HEK293T (cell line): ENCODE results near the gene ADAMTS17.

Source experiments
- CTCF ChIA-PET: fragments of 350-600 bp; formaldehyde crosslinking; extraction: SDS; loops from one replicate; lab custom pipeline; 2021; ENCODE audit warnings: antibody characterized with exemption, inconsistent platforms; lab: Yijun Ruan, JAX
- POLR2A ChIA-PET: fragments of 350-600 bp; formaldehyde crosslinking; extraction: SDS; loops from one replicate; lab custom pipeline; 2020; ENCODE audit warnings: antibody characterized with exemption, inconsistent platforms; lab: Yijun Ruan, JAX
- DNase-seq: peaks from one replicate; pipeline ENCODE4 v3.0.0; 2012; ENCODE audit warnings: mixed read lengths; ENCODE audit errors: extremely low spot score
- ARNT ChIP-seq: fragments of 450-650 bp; IDR thresholded peaks from 2 replicates; pipeline ENCODE4 v1.6.1; 2017; ENCODE audit warnings: mild to moderate bottlenecking
- BHLHE40 ChIP-seq: fragments of 450-650 bp; IDR thresholded peaks from 2 replicates; pipeline ENCODE4 v1.6.1; 2016; ENCODE audit warnings: mild to moderate bottlenecking, moderate library complexity, borderline replicate concordance
- CTBP1 ChIP-seq: fragments of 450-650 bp; IDR thresholded peaks from 2 replicates; pipeline ENCODE4 v1.6.1; 2016; ENCODE audit warnings: borderline replicate concordance
- ELF4 ChIP-seq: fragments of 450-650 bp; IDR thresholded peaks from 2 replicates; pipeline ENCODE4 v1.6.1; 2017; ENCODE audit warnings: antibody characterized with exemption
- FOXA1 ChIP-seq: fragments of 450-650 bp; IDR thresholded peaks from 2 replicates; pipeline ENCODE4 v1.6.1; 2016; ENCODE audit warnings: mild to moderate bottlenecking
- FOXK2 ChIP-seq: fragments of 450-650 bp; IDR thresholded peaks from 2 replicates; pipeline ENCODE4 v1.6.1; 2016; ENCODE audit warnings: mild to moderate bottlenecking
- FOXM1 ChIP-seq: fragments of 450-650 bp; IDR thresholded peaks from 2 replicates; pipeline ENCODE4 v1.6.1; 2017; ENCODE audit warnings: mild to moderate bottlenecking, borderline replicate concordance
- HDGF ChIP-seq: fragments of 450-650 bp; IDR thresholded peaks from 2 replicates; pipeline ENCODE4 v1.6.1; 2017; ENCODE audit warnings: antibody characterized with exemption, borderline replicate concordance
- L3MBTL2 ChIP-seq: fragments of 450-650 bp; conservative IDR thresholded peaks from 2 replicates; pipeline ENCODE4 v1.6.1; 2016; ENCODE audit warnings: mild to moderate bottlenecking
- LEF1 ChIP-seq: fragments of 450-650 bp; IDR thresholded peaks from 2 replicates; pipeline ENCODE4 v1.6.1; 2017; ENCODE audit warnings: mild to moderate bottlenecking, borderline replicate concordance
- NFRKB ChIP-seq: fragments of 450-650 bp; IDR thresholded peaks from 2 replicates; pipeline ENCODE4 v1.6.1; 2016; ENCODE audit warnings: mild to moderate bottlenecking, moderate library complexity
- SP1 ChIP-seq: fragments of 450-650 bp; IDR thresholded peaks from 2 replicates; pipeline ENCODE4 v1.6.1; 2017
- SUZ12 ChIP-seq: fragments of 450-650 bp; IDR thresholded peaks from 2 replicates; pipeline ENCODE4 v1.6.1; 2016; ENCODE audit warnings: mild to moderate bottlenecking
- TARDBP ChIP-seq: fragments of 450-650 bp; IDR thresholded peaks from 2 replicates; pipeline ENCODE4 v1.6.1; 2016
- ZNF384 ChIP-seq: fragments of 450-650 bp; IDR thresholded peaks from 2 replicates; pipeline ENCODE4 v1.6.1; 2016
- TF ChIP-seq, protein P1 (sequence below): fragments of 450-650 bp; IDR thresholded peaks from 2 replicates; pipeline ENCODE4 v1.6.1; 2016

Gene ADAMTS17

GRCh38 chr15:100097342-100098127 lies 244.2 kb downstream of the ADAMTS17 start:
- CTCF ChIA-PET, result no interaction called here

GRCh38 chr15:100096700-100097099 lies 245.1 kb downstream of the ADAMTS17 start:
- DNase-seq, result no peak
- CTCF ChIA-PET, result no interaction called here
- POLR2A ChIA-PET, result no interaction called here
- TF ChIP-seq NFRKB, result no peak
- no peak for TF ChIP-seq ARNT
- no peak for TF ChIP-seq BHLHE40
- no peak for TF ChIP-seq HDGF
- TF ChIP-seq FOXA1, result no peak
- no peak for TF ChIP-seq CTBP1

More at GRCh38 chr15:100097342-100098127, 244.2 kb downstream of the ADAMTS17 start:
- DNase-seq, result no peak
- POLR2A ChIA-PET, result no interaction called here
- TF ChIP-seq NFRKB (no peak), TARDBP (no peak), ZNF384 (no peak), SUZ12 (no peak), FOXA1 (no peak), SP1 (no peak), FOXK2 (no peak), BHLHE40 (no peak), LEF1 (no peak), CTBP1 (no peak), L3MBTL2 (no peak), ARNT (no peak), FOXM1 (no peak), ELF4 (no peak), HDGF (no peak)
- TF ChIP-seq, protein P1, sequence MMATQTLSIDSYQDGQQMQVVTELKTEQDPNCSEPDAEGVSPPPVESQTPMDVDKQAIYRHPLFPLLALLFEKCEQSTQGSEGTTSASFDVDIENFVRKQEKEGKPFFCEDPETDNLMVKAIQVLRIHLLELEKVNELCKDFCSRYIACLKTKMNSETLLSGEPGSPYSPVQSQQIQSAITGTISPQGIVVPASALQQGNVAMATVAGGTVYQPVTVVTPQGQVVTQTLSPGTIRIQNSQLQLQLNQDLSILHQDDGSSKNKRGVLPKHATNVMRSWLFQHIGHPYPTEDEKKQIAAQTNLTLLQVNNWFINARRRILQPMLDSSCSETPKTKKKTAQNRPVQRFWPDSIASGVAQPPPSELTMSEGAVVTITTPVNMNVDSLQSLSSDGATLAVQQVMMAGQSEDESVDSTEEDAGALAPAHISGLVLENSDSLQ, result no peak

- ChIA-PET CTCF (no interaction called here), POLR2A (no interaction called here)
- no peak for DNase-seq
- TF ChIP-seq BHLHE40 (no peak), CTBP1 (no peak), SP1 (no peak), FOXM1 (no peak), LEF1 (no peak), L3MBTL2 (no peak), ELF4 (no peak), NFRKB (no peak), TARDBP (no peak), ARNT (no peak), ZNF384 (no peak)
Measured at GRCh38 chr15:100096248-100096600, 245.6 kb downstream of the ADAMTS17 start.

DNA sequence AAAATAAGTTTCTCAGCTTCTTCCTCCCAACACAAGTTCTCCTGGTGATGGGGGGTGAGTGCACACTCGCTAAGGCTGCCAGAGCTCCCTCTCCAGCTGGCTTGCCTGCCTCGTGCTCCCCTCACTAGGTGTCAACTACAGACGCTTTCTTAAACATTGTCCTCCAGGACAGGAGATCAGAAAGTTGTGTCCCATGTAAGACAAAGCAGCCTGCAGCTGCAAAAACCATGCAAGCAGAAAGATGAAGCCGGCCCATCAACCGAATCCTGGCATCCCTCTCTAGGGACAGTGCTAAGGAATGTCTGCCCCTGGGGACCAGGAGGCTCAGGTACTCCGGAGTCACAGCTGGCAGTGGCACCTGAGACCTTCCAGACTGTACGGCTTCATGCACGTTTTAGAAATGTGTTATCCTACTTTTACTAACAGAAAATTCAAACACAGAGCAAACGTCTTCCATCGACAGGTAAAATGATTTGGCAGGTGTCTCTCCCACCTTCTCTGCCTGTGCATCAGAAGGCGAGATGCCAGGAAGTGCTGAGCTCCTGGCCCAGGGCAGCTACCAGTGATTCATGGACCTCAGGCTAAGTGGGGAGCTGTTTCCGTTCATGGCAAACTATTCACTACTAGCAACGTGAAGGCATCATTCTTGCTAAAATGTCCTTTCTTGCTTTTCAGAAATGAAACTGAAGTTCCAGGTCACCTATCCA lies 246.1 kb downstream of the ADAMTS17 start:
- CTCF ChIA-PET, result no interaction called here
- TF ChIP-seq SP1 (no peak), LEF1 (no peak), ZNF384 (no peak), FOXK2 (no peak), FOXM1 (no peak), HDGF (no peak), TARDBP (no peak), BHLHE40 (no peak), ELF4 (no peak), FOXA1 (no peak), NFRKB (no peak), L3MBTL2 (no peak), ARNT (no peak), SUZ12 (no peak)
- TF ChIP-seq, protein P1, result no peak
- DNase-seq, result no peak
- POLR2A ChIA-PET, result no interaction called here

GRCh38 chr15:100094127-100094510 lies 247.7 kb downstream of the ADAMTS17 start:
- ChIA-PET POLR2A (interaction anchor here (0.5 kb wide), 1 partner anchor 13 kb away, joined by 3 read pairs; no protein-coding TSS in a partner anchor), CTCF (no interaction called here)
- TF ChIP-seq BHLHE40, result no peak
- TF ChIP-seq LEF1, result no peak
- no peak for DNase-seq

DNA sequence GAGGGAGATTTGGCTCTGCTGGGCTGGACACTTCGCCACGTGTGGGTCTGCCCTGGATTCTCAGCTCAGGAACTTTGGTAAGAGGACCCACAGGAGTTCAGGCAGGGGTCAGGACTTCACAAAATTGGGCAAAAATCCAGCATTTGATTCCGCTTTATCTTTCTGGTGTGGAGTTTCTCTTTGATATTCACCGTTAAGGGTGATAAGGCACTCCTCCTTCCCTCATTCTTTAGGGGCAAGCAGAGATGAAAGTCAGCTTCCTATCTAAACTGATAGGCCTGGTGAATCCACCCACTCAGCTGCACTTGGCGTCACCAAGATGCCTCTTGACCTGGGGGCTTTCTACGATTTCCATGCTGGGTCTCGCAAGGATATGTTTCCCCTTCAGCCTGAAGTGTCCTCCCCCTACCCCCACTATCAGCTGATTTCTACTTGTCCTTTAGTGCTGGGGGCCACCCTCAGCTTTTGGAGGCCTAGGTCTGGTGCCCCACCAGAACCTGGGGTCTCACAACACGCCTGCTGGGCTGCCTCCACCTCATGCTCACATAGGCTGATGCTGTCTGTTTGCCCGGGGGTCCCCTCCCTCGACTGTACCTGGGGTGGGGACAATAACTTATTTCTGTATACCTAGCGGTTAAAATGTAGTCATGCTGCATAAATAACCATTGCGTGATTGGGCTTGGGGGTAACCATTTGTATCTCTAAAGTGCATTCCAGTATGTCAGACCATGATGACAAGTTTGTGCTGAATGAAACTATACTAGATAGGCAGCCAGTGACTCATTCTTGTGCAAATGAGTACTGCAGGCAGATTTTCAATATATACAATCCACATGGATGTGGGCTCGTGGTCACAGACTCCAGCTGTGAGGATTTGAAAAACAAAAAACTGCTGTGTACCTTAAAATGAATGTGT lies 248.3 kb downstream of the ADAMTS17 start:
- ChIA-PET POLR2A (interaction anchor here (0.5 kb wide), 1 partner anchor 13 kb away, joined by 3 read pairs; no protein-coding TSS in a partner anchor), CTCF (no interaction called here)
- TF ChIP-seq ZNF384 (no peak), ELF4 (no peak), FOXK2 (no peak), FOXM1 (no peak), NFRKB (no peak), CTBP1 (no peak), SP1 (no peak), LEF1 (no peak), HDGF (no peak), BHLHE40 (no peak), L3MBTL2 (no peak), SUZ12 (no peak), ARNT (no peak), FOXA1 (no peak), TARDBP (no peak)
- TF ChIP-seq, protein P1, result no peak

More for the DNA sequence above, 248.3 kb downstream of the ADAMTS17 start:
- DNase-seq, result no peak
